Stimulated activated CD4-positive, alpha-beta T cell treated with anti-CD3 and anti-CD28 coated beads, Interleukin-4, amount 100 ng/mL, for 4 hours (primary cell): ENCODE data around the gene MAP3K14.

ENCODE experiments used
- DNase-seq, 2 experiments: peaks; one replicate each; pipeline ENCODE4 v3.0.0-alpha.2; 2020

MAP3K14 gene

GRCh38 chr17:45277216-45277849, 39.5 kb downstream of the MAP3K14 start:
- peak; percentile 86 to 87 for DNase-seq

GRCh38 chr17:45276031-45276430, 40.8 kb downstream of the MAP3K14 start:
- no peak for DNase-seq

GRCh38 chr17:45274033-45274432, 42.8 kb downstream of the MAP3K14 start:
- no peak for DNase-seq

GRCh38 chr17:45273551-45273957, 43.3 kb downstream of the MAP3K14 start:
- no peak for DNase-seq

- no peak for DNase-seq
Measured at GRCh38 chr17:45271603-45272002, 45.2 kb downstream of the MAP3K14 start.

GRCh38 chr17:45270828-45271418, 45.9 kb downstream of the MAP3K14 start:
- DNase-seq, result peak; percentile 42 to 51

GRCh38 chr17:45269912-45270311, 46.9 kb downstream of the MAP3K14 start:
- DNase-seq, result no peak

GRCh38 chr17:45267436-45268055, 49.3 kb downstream of the MAP3K14 start:
- no peak for DNase-seq

GRCh38 chr17:45266372-45266926, 50.4 kb downstream of the MAP3K14 start:
- DNase-seq, result no peak

GRCh38 chr17:45265821-45266220, 51.0 kb downstream of the MAP3K14 start:
- no peak for DNase-seq

- DNase-seq, result no peak
Measured at GRCh38 chr17:45264988-45265387, 51.8 kb downstream of the MAP3K14 start.

- DNase-seq, result no peak
Measured at GRCh38 chr17:45264430-45264829, 52.4 kb downstream of the MAP3K14 start.

GRCh38 chr17:45263477-45263860, 53.4 kb downstream of the MAP3K14 start:
- DNase-seq, result no peak

GRCh38 chr17:45262516-45263476, 54.0 kb downstream of the MAP3K14 start:
- DNase-seq, result no peak

GRCh38 chr17:45261577-45262515, 55.0 kb downstream of the MAP3K14 start, which contains the start of gene SPATA32:
Gene SPATA32 (minus strand): TSS chr17:45262094. CDS start chr17:45262016, 78 bp downstream.
- peak; percentile 62 to 70 for DNase-seq

GRCh38 chr17:45260204-45260783, 56.5 kb downstream of the MAP3K14 start:
- DNase-seq, result no peak

GRCh38 chr17:45258981-45259380, 57.8 kb downstream of the MAP3K14 start:
- DNase-seq, result no peak

- DNase-seq, result no peak
Measured at GRCh38 chr17:45257115-45257514, 59.7 kb downstream of the MAP3K14 start.

GRCh38 chr17:45256114-45256966, 60.5 kb downstream of the MAP3K14 start:
- DNase-seq, result no peak

GRCh38 chr17:45255358-45255757, 61.5 kb downstream of the MAP3K14 start:
- no peak for DNase-seq
